Hepatocyte (in vitro differentiated cells): ENCODE results near the gene OTOP3. TPM values are rescaled to one million over a fixed set of nuclear protein-coding genes. Genes with fewer than 3 reads are reported as not detected.

Experiments
- DNase-seq: peaks from one replicate; pipeline ENCODE4 v3.0.0-alpha.2; 2016; ENCODE audit warnings: low spot score
- H2AFZ ChIP-seq: fragments of 200-600 bp; sonication (generic); 2 replicates; pipeline ENCODE4 v1.6.0; 2016; ENCODE audit warnings: antibody characterized with exemption, mild to moderate bottlenecking
- H3K27ac ChIP-seq: fragments of 200-600 bp; sonication (generic); 2 replicates; pipeline ENCODE4 v1.5.1; 2016; ENCODE audit warnings: mild to moderate bottlenecking
- H3K27me3 ChIP-seq: fragments of 200-600 bp; sonication (generic); 2 replicates; pipeline ENCODE4 v1.6.1; 2016
- H3K36me3 ChIP-seq: fragments of 200-600 bp; sonication (generic); replicated peaks from 2 replicates; pipeline ENCODE4 v1.5.1; 2016; ENCODE audit warnings: low read depth; ENCODE audit not compliant: insufficient read depth
- H3K4me1 ChIP-seq: fragments of 200-600 bp; sonication (generic); 2 replicates; pipeline ENCODE4 v1.5.1; 2016; ENCODE audit warnings: mild to moderate bottlenecking, moderate library complexity; ENCODE audit not compliant: insufficient read depth
- H3K4me2 ChIP-seq: fragments of 200-600 bp; sonication (generic); 2 replicates; pipeline ENCODE4 v1.6.0; 2016
- H3K4me3 ChIP-seq: fragments of 200-600 bp; sonication (generic); 2 replicates; pipeline ENCODE4 v1.5.1; 2016; ENCODE audit warnings: mild to moderate bottlenecking
- H3K79me2 ChIP-seq: fragments of 200-600 bp; sonication (generic); 2 replicates; pipeline ENCODE4 v1.6.0; 2017; ENCODE audit warnings: mild to moderate bottlenecking
- H3K9me2 ChIP-seq: fragments of 200-600 bp; sonication (generic); replicated peaks from 2 replicates; pipeline ENCODE4 v1.6.0; 2017; ENCODE audit warnings: mild to moderate bottlenecking; ENCODE audit not compliant: insufficient read depth
- H3K9me3 ChIP-seq: fragments of 200-600 bp; sonication (generic); 2 replicates; pipeline ENCODE4 v1.5.1; 2016; ENCODE audit warnings: low read depth, mild to moderate bottlenecking
- H4K20me1 ChIP-seq: fragments of 200-600 bp; sonication (generic); 2 replicates; pipeline ENCODE4 v1.6.0; 2016; ENCODE audit warnings: mild to moderate bottlenecking; ENCODE audit not compliant: insufficient read depth, poor library complexity, severe bottlenecking
- EZH2 ChIP-seq: fragments of 200-600 bp; sonication (generic); IDR thresholded peaks from 2 replicates; pipeline ENCODE4 v1.6.1; 2016; ENCODE audit warnings: antibody characterized with exemption, mild to moderate bottlenecking, borderline replicate concordance
- EZH2phosphoT487 ChIP-seq: fragments of 200-600 bp; sonication (generic); IDR thresholded peaks from one replicate; pipeline ENCODE4 v1.6.1; 2018; ENCODE audit warnings: antibody characterized with exemption, mild to moderate bottlenecking, low read depth, moderate library complexity; ENCODE audit not compliant: unreplicated experiment, severe bottlenecking
- WGBS: methylation state at CpG from one replicate; pipeline ENCODE4 v1.1.6; 2016; ENCODE audit warnings: low lambda C conversion rate; ENCODE audit errors: missing lambda C conversion rate; 5-methylcytosine and 5-hydroxymethylcytosine counted together
- polyA plus RNA-seq: library from polyadenylated mRNA; unstranded; fragments of >200 nt; fragmentation: Nextera tagmentation; extraction: Ambion mirVana; gene quantifications from 2 replicates; pipeline ENCODE4 v1.2.1, GENCODE V29; 2016
- total RNA-seq: library from RNA; depleted of rRNA; stranded (reverse); fragments of >200 nt; gene quantifications from 2 replicates; pipeline ENCODE4 v1.2.3, GENCODE V29; 2014
- TF ChIP-seq, protein P1 (sequence below): fragments of 200-600 bp; sonication (generic); IDR thresholded peaks from 2 replicates; pipeline ENCODE4 v1.5.1; 2016; ENCODE audit warnings: antibody characterized with exemption, mild to moderate bottlenecking; ENCODE audit not compliant: poor library complexity

Gene OTOP3
- total and polyA plus RNA-seq, 2 experiments from 2014 or later = 0.43 TPM; not detected in 1

GRCh38 chr17:74950207-74950606 lies 14.5 kb downstream of the OTOP3 start:
- 58% methylated on average over 7 of the region's 8 CpGs for WGBS
- Histone ChIP-seq H3K9me3 (no peaks in the 10 kb centered on the region), H2AFZ (no peak overlapping the region), H3K4me1 (peaks cover 11% of the 10 kb centered on the region), H3K79me2 (no peaks in the 10 kb centered on the region), H3K27me3 (no peaks in the 10 kb centered on the region), H3K36me3 (no peaks in the 10 kb centered on the region), H4K20me1 (no peaks in the 10 kb centered on the region), H3K27ac (peak overlapping the region; percentile 43), H3K4me2 (no peak overlapping the region), H3K9me2 (no peaks in the 10 kb centered on the region), H3K4me3 (no peak overlapping the region)
- TF ChIP-seq, protein P1, sequence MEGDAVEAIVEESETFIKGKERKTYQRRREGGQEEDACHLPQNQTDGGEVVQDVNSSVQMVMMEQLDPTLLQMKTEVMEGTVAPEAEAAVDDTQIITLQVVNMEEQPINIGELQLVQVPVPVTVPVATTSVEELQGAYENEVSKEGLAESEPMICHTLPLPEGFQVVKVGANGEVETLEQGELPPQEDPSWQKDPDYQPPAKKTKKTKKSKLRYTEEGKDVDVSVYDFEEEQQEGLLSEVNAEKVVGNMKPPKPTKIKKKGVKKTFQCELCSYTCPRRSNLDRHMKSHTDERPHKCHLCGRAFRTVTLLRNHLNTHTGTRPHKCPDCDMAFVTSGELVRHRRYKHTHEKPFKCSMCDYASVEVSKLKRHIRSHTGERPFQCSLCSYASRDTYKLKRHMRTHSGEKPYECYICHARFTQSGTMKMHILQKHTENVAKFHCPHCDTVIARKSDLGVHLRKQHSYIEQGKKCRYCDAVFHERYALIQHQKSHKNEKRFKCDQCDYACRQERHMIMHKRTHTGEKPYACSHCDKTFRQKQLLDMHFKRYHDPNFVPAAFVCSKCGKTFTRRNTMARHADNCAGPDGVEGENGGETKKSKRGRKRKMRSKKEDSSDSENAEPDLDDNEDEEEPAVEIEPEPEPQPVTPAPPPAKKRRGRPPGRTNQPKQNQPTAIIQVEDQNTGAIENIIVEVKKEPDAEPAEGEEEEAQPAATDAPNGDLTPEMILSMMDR = no peak
- TF ChIP-seq EZH2phosphoT487 (no peak), EZH2 (no peak)
- peak; percentile 71 for DNase-seq

DNA sequence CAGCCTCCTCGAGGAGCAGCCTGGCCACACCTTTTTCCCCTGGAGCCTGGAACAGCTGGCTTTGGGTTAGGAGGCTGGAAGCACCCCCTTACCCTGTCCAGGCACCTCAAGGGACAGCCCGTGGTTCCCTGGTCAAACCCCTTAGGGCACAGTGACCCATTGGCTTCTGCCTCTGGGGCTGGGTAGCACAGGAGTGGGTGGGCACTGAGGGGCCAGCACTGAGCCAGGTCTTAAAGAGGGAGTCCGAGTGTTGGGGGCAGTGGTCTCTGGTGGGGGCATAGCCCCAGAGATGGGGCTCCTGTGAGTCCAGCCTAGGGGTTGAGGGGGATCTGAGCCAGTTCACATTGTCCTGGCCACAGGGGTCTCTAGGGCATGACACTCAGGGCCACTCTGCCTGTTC lies 15.4 kb downstream of the OTOP3 start:
- Histone ChIP-seq H3K4me3 (no peak overlapping the region), H4K20me1 (no peaks in the 10 kb centered on the region), H3K4me1 (peaks cover 11% of the 10 kb centered on the region), H2AFZ (no peak overlapping the region), H3K27me3 (no peaks in the 10 kb centered on the region), H3K36me3 (no peaks in the 10 kb centered on the region), H3K79me2 (no peaks in the 10 kb centered on the region), H3K27ac (no peak overlapping the region), H3K9me3 (no peaks in the 10 kb centered on the region), H3K4me2 (no peak overlapping the region), H3K9me2 (no peaks in the 10 kb centered on the region)
- no peak for DNase-seq
- TF ChIP-seq, protein P1 = no peak
- TF ChIP-seq EZH2 (no peak), EZH2phosphoT487 (no peak)
- 73% methylated on average over 3 of the region's 3 CpGs for WGBS

- Histone ChIP-seq H3K4me3 (no peak overlapping the region), H3K4me1 (peaks cover 11% of the 10 kb centered on the region)
These were observed 16.2 kb downstream of the OTOP3 start for GRCh38 chr17:74951680-74952421.

More at GRCh38 chr17:74951680-74952421, 16.2 kb downstream of the OTOP3 start:
- H3K27ac ChIP-seq = no peak overlapping the region
- TF ChIP-seq, protein P1 = no peak
- TF ChIP-seq EZH2phosphoT487 (no peak), EZH2 (no peak)
- no peak overlapping the region for H3K4me2 ChIP-seq
- no peaks in the 10 kb centered on the region for H3K9me2 ChIP-seq
- H3K27me3 ChIP-seq = no peaks in the 10 kb centered on the region
- H2AFZ ChIP-seq = no peak overlapping the region
- no peaks in the 10 kb centered on the region for H3K9me3 ChIP-seq
- 85% methylated on average over 26 of the region's 32 CpGs for WGBS
- no peaks in the 10 kb centered on the region for H3K36me3 ChIP-seq
- DNase-seq = no peak
- H3K79me2 ChIP-seq = no peaks in the 10 kb centered on the region
- H4K20me1 ChIP-seq = no peaks in the 10 kb centered on the region
